DMS153 treated with DMSO at 0.1 percent for 48 hours (cell line): ENCODE data around the gene TTC38.
"Not testable (repeated sequence)": the region's sequence is repeated elsewhere in the genome, so short reads cannot be mapped to it uniquely, and the experiment has no call there.

Experiments
- DNase-seq: peaks from one replicate; lab custom pipeline; 2025; ENCODE audit not compliant: unreplicated experiment; lab: John Stamatoyannopoulos, UW

Gene TTC38

DNA sequence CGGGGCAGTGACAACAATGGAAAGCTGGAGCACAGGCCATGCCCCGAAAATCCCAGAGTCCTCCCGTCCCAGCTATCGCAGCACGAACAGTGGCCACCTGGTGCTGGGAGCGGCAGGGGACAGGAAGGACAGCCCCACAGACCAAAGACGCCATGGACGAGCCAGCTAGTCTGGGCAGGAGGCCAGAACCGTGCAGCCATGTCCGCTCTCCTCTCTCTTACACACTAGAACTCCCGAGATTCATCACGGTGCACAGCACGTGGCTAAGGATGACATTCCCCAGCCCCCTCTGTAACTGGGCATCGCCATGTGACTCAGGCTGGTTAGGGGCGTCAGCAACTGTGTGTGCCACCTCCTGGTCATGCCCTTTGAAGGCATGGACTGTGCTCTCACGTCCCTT lies 22.3 kb upstream of the TTC38 start:
- peak; percentile 39 for DNase-seq

DNA sequence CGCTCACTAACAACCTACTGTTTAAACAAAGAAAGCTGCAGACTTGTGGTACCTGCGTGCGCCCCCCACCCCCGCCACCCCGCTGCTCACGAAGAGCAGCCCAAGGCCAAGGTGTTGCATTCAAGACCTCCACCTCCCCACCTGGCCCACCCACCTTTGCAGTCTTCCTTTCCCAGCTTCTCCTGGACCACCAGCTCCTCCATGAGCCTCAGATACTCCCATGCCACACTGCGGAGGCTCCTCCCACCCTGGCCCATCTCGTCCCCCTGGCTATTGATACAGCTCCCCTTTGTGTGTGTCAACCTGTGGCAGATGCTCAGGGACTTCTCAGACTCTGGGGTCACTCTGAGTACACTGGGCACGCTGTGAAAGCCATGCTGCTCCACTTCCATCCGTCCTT lies 21.6 kb upstream of the TTC38 start:
- DNase-seq: no peak

DNA sequence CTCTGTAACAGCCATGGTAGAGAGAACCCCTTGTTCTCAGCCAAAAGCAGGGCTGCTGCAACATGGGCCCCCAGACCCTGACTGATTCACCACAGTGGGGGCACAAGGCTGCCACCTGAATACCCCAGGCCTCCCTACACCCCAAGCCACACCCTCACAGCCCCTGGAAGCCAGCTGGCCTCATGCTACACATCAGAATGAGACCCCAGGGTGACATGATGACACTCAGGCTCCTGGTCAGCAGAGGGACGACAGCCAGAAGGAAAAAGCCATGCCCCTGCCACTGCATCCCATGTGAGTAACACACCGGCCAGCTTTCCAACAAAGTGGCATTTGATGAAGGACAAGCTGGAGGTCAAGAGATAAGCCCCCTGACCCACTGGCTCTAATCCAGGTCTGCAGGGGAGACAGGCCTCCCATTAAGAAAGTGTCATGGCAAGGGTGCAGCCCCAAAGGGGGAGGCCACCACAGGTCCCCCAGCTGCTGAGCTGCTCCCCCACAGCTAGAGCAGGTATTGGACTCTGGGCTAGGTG lies 20.3 kb upstream of the TTC38 start:
- no peak for DNase-seq

DNA sequence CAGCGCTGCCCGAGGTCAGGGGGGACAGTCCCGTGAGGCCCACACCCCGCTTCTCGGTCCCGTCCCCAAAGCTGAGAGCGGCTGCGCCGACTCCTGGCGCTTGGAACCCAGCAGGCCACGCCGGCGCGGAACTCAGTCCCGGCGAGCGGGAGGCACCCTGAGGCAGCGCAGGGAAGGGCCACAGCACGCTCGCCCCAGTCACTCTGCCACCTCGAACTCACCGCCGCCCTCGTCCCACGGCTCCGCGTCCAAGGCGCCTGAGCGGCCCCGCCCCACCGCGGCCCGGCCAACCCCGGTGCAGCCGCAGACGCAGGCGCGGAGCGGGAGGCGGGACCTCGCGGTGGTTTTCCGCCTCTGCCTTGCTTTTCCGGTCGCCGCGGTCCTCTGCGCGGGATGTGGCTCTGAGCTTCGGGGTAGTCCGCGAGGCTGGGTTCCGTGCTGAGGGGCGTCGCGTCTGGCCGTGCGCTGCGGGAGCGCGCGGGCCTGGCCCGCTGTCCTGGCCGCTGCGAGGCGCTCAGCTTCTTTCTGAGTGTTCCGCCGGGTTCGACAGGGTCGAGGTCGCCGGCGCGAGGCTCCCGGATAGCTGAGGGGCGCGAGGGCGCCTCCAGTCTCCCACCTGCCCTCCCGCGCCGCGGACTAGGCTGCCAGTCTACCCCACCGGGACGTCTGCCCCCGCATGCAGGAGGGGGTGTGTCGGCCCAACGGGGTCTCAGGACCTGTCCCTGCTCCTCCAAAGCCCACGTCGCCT lies 17.6 kb upstream of the TTC38 start, which contains the start of gene CDPF1:
Gene CDPF1, minus strand, starts transcription at position 259 of the 748 bp plus-strand sequence. CDS start 2,009 bp downstream, outside the sequence.
- DNase-seq: peak; percentile 78

DNA sequence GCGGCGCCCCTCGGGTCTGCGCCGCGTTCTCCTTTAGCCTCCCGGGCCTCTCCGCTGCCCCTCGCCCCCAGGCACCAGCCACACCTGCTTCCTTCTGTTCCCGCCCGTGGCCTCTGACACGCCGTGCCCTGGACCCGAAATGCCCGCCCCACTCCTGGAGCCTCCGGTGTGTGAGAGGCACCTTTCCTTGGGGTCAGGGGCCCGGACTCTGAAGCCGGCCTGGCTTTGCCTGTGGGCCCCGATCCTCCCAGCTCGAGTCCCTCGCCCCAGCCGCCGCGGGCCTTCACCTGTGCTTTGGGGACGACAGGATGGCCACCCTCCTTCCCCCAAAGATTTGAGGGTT lies 17.1 kb upstream of the TTC38 start:
- no peak for DNase-seq

DNA sequence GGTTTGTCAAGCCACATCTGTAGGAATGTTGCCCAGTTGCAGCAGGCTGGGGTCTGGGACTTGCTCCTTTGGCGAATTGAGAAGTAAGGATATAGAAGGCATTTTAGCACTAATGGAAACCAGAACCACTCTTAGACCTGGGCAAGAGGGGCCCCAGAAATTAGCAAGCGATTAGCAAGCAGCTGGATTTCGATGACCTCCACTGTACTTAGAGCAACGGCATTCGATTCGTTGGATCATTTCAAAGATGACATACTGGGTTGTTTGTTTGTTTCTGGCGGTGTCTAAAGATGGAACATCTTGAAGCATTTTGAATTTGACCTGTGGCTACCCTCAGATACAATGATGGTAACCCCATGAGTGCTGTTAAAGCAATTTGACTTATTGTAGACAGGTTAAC lies 16.5 kb upstream of the TTC38 start:
- no peak for DNase-seq

DNA sequence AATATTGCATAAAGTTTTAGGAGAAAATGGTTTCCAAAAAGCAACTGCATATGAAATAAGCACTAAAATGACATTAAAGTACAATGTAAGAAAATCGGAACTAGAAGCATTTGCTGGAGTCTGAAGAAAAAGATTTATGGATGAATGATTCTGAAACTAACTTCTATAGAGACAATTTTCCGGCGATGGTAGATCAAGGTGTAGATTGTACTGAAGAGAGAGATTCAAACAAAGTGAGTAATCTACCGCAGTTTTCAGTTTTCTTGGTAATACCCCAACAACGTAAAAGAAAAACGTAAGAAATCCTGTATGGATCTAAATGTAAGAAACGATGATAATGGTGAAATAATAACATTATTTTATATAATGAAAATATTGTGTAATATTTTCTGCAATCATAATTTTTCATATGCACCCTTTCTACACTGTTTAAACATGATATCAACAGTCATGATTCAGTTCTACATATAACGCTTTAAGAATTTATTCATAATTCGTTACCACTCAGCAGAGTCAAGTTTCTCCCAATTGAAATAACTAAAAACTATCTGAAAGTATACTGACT lies 15.9 kb upstream of the TTC38 start:
- DNase-seq: no peak

DNA sequence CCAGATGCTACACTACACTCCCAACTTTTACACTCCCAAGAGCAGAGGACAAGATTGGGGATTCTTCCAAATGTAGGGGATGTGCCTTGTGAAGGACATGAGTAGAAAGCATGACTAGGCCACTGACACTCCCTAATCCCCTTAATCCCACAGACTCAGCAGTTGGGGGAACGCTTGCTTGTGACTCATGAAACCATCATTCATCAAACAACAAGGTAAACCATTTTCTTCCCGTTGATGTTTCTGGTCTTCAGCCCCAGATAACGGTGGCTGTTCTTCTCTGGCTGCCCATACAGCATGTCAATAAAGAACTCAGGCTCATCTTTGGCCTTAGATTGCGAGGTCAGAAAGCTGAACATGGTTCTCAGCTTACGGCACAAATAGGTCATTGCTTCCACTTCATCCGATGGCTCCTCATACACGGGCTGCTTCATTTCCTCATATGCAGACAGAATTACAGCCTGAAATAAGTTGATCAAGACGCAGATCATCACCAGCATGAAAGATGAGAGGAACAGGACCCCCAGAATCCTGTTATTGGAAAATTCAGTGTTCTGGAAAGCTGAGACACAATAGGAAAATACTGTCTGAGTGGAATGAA lies 11.3 kb upstream of the TTC38 start:
- no peak for DNase-seq

DNA sequence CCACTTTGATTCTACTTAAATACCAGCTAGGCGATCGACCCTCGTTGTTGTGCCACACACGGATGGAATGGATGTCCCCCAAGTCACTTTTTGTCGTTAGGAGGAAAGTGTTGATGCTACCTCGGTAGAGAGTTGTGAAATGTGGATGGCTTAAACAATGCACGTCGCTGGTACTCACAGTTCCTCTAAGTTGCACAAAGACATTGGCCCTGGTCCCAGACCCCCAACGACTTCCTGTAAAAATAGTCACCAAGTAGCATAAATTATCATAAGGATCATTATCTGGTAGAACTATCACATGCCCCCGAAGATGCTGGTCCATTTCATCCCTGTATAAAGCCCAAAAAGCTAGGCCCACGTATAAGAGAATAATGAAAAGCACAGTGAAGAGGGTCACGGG lies 8.4 kb upstream of the TTC38 start:
- DNase-seq: no peak

DNA sequence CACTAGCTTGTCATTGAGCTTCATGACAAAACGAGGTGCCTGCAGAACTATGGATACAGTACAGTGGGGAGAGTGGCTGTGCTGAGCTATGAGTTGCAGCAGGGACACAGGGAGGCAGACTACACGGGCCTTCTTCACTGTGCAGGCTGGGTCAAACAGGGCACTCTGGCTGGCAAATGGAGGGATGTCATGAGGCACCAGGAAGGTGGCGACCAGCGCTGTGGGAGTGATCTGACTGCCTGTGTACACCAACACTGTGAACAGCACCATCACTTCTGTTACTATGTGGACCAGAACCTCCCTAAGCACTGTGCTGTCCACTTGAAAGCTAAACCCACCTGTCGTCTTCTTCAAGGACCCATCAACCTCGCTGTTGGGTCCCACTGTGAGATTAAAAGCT lies 7.8 kb upstream of the TTC38 start:
- no peak for DNase-seq

DNA sequence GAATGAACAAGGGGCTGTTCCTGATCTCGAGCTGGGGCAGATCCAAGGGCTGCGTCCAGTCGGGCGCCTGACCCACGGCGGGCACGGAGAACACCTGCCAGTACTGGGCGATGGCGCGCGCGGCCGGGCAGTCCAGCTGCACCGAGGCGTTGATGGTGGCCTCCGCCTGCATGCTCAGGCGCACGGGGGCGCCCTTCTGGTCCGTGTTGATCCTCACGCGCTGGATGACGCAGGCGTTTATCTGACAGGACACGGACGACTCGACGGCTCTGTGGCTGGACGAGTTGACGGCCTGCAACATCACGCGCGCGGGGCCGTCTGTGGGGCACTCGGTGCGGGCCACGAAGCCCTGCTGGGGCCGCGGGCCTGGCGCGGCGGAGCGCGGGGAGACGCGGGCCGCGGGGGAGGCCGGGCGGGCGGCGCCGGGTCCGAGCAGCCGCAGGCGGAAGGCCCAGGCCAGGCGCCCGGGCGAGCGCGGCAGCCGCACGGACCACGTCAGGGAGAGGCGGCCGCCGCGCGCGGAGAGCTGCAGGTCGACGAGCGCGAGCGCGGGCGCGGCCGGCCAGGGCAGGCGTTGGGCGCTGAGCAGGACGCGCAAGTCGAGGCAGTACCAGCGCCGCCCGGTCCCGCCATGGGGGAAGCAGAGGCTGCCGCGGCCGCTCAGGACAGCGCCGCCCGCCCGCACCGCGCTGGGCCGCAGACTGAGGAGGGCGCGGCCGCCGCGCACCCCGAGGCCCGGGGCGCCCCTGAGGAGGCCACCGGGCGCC lies 5.2 kb upstream of the TTC38 start:
- no peak for DNase-seq

DNA sequence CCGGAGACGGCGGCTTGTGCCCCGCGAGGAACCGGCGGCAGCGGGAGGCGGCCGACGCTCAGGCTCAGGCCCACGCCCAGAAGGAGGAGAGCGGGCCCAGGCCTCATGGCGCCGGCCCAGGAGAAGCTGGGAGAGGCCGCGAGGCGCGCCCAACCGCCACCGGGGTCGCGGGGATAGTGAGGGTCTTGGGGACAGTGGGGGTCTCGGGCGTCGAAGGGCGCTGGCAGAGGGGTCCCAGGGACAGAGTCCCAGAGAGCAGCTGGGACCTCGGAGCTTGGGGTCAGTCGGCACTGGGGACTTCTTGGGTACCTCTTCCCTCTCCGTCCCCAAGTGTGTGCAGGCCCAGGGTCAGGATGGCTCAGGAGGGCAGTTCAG lies 4.6 kb upstream of the TTC38 start, which contains the start of gene PKDREJ:
Gene PKDREJ, minus strand, starts transcription at position 128 of the 375 bp plus-strand sequence. Its CDS starts 21 bp downstream, at position 107.
- no peak for DNase-seq

DNA sequence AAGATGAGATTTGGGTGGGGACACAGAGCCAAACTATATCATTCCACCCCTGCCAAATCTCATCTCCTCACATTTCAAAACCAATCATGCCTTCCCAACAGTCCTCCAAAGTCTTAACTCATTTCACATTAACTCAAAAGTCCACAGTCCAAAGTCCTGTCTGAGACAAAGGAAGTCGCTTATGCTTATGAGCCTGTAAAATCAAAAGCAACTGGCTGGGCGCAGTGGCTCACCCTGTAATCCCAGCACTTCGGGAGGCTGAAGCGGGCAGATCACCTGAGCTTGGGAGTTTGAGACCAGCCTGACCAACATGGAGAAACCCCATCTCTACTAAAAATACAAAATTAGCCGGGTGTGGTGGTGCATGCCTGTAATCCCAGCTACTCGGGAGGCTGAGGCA lies 3.3 kb upstream of the TTC38 start:
- DNase-seq: not testable (repeated sequence)

DNA sequence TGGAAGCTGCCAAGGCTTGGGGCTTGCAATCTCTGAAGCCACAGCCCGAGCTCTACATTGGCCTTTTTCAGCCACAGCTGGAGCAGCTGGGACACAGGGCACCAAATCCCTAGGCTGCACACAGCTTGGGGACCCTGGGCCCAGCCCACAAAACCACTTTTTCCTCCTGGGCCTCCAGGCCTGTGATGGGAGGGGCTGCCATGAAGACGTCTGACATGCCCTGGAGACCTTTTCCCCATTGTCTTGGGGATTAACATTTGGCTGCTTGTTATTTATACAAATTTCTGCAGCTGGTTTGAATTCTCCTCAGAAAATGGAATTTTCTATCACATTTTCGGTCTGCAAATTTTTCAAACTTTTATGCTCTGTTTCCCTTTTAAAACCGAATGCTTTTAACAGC lies 2.2 kb upstream of the TTC38 start:
- not testable (repeated sequence) for DNase-seq

DNA sequence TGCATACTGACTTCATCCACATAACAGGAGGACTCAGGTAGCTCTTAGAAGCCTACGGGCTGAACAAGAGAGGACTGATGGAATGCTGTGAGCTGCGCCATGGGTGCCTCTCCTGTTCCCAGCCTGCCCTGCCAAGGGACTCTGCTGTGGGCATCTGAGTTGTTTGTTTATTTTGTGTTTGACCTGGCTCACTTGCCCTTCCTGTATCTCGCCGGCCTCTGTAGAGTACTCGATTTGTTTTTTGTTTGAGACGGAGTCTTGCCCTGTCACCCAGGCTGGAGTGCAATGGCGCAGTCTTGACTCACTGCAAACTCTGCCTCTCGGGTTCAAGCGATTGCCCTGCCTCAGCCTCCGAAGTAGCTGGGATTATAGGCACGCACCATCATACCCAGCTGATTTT lies 1.8 kb downstream of the TTC38 start:
- DNase-seq: no peak

DNA sequence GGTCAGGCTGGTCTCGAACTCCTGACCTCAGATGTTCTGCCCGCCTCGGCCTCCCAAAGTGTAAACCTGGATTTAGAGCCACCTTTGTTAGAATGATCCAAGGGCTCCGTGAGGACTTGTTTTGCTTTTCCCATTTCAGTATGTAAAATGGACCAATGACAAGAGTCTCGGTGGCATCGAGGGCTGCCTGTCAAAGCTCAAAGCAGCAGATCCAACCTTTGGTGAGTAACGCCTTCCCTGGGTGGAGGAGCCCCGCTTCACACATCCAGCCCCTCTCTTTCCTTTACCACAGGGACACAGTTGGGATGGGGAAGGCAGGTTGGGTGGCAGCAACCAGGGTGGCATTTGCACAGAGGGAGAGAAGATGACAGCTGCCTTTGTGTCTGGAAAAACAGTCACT lies 4.4 kb downstream of the TTC38 start:
- no peak for DNase-seq

DNA sequence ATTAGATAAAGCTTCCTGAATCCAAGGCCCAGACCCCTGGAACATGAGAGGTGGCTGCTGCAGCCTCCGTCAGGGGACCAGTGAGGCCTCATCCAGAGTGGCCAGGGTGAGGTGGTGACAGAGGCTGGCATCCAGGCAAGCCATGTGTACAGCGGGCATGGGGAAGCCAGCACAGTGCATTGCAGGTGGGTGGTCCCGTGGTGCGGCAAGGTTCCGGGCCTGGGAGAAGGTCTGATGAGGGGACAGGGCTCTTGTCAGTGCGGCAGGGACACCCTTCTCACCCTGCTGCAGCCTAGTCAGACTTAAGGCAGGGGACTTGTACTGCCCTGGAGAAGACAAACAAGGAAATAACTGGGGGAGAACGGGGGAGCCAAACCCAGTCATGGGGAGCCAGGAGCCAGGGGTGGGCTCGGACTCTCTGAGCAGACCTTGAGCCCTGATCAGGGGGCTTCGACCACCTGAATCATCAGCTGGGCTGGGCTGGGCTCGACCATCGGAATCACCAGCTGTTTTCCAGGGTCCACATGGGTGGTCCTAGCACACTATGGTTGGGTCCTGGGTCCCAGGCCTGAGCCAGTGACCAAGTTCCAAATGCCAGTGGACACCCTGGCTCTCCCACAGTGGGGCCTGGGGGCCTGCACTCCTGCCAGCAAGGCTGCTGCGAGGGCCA lies 5.1 kb downstream of the TTC38 start:
- DNase-seq: no peak

DNA sequence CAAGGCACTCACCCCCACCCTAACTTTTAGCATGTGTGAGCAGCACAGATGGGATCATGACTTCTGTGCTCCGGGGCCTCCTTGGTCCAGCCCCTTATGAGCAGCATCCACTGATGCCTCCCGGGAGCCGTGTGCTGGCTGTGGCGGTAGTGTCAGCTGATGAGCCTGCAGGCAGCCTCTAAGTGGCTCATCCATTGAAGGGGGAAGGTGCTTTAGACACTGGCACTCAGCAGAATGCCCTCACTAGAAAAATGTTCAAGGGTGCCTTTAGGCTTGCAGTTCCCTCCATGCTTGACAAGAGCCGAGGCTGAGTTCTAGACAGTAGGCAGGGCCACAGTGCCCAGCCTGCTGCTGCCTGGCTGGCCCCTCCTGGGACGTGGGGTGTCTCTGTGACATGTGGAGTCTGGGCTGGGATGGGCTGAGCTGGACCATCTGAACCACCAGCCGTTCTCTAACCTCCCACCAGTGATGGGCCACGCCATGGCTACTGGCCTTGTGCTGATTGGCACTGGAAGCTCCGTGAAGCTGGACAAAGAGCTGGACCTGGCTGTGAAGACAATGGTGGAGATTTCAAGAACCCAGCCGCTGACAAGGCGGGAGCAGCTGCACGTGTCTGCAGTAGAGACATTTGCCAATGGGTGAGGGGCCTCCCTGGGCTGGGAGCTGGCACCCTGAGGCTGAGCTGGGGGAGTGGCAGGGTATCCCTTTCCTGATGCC lies 5.8 kb downstream of the TTC38 start:
- no peak for DNase-seq

DNA sequence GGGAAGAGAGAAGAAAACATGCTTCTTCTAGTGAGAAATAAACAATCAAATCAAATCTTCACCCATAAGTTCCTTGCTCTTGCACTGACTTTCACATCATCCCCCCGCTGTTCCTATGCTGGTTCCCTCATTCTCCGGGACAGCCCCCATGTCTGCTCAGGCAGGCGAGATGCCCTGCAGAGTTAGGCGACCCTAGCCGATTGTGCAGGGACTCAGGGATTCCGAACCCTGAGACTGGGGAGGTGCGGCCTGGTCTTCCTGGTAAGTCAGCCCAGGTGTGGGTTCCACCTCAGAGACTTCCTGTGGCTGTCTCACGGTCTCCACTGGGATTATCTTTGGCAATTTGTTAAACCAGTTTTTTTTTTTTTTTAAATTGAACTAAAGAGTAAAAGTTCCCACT lies 6.6 kb downstream of the TTC38 start:
- DNase-seq: no peak

DNA sequence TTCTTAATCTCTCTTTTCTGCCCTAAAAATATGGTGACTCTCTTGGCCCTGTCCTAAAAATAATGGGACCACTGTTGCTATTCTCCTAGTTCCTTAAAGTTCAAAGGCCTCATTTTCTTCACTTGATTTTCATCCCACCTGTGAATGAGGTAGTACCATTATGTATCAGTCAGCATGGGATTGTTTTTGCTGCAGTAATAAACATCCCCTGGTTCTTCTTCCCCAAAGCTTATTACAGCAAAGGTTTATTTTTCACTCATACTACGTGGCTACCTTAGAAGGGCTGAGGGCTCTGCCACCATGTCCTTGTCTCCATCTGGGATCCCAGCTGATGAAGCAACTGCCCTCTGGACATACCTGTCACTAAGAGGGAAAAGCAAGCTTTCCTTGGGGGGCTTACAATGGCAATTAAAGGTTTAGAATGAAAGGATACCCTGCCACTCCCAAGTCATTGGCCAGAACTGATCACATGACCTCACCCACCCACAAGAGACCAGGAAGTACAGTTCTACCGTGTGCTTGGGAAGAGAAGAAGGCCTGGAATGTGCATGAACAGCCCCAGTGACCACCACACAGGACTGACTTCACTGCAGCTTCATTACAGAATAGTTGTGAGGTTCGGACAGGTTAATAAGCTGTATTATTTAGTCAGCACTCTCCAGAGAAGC lies 7.8 kb downstream of the TTC38 start:
- DNase-seq: no peak
